Umbilical cord (tissue), 2 donors: Measurements from ENCODE around the gene ANKK1. TPM values are rescaled to one million over a fixed set of nuclear protein-coding genes. Genes with fewer than 3 reads are reported as not detected.

Source experiments
- DNase-seq: peaks from one replicate; pipeline ENCODE4 v3.0.0-alpha.2; 2015; ENCODE audit warnings: low spot score
- total RNA-seq: library from RNA; depleted of rRNA; stranded (reverse); fragments of >200 nt; gene quantifications from one replicate; pipeline ENCODE4 v1.2.3, GENCODE V29; 2014; ENCODE audit warnings: low replicate concordance; ENCODE audit not compliant: insufficient read depth

Gene ANKK1
- total RNA-seq, 1 donor from 2014 or later, result 0.48 TPM

GRCh38 chr11:113408206-113408605 lies 20.6 kb downstream of the ANKK1 start:
- no peak for DNase-seq

GRCh38 chr11:113408887-113409286 lies 21.3 kb downstream of the ANKK1 start:
- no peak for DNase-seq

GRCh38 chr11:113409526-113409925 lies 21.9 kb downstream of the ANKK1 start:
- DNase-seq, result no peak

GRCh38 chr11:113410414-113411135 lies 23.0 kb downstream of the ANKK1 start:
- no peak for DNase-seq

GRCh38 chr11:113411536-113411935 lies 24.0 kb downstream of the ANKK1 start:
- DNase-seq, result no peak

- DNase-seq, result no peak
These were observed 25.1 kb downstream of the ANKK1 start for GRCh38 chr11:113412675-113413074.

- DNase-seq, result no peak
These were observed 27.8 kb downstream of the ANKK1 start for GRCh38 chr11:113415343-113415742.

GRCh38 chr11:113417428-113417827 lies 29.8 kb downstream of the ANKK1 start:
- DNase-seq, result no peak

GRCh38 chr11:113419454-113420003 lies 31.9 kb downstream of the ANKK1 start:
- no peak for DNase-seq

- peak; percentile 79 for DNase-seq
These were observed 33.2 kb downstream of the ANKK1 start for GRCh38 chr11:113420808-113421207.

- no peak for DNase-seq
These were observed 39.1 kb downstream of the ANKK1 start for GRCh38 chr11:113426686-113427085.

- DNase-seq, result no peak
These were observed 44.2 kb downstream of the ANKK1 start for GRCh38 chr11:113431746-113432145.

- DNase-seq, result no peak
These were observed 47.8 kb downstream of the ANKK1 start for GRCh38 chr11:113435190-113435968.

GRCh38 chr11:113436672-113437252 lies 49.2 kb downstream of the ANKK1 start:
- no peak for DNase-seq

- DNase-seq, result no peak
These were observed 53.2 kb downstream of the ANKK1 start for GRCh38 chr11:113440816-113441215.

- peak; percentile 65 for DNase-seq
These were observed 57.0 kb downstream of the ANKK1 start for GRCh38 chr11:113444502-113445123.

GRCh38 chr11:113446112-113446511 lies 58.5 kb downstream of the ANKK1 start:
- DNase-seq, result peak; percentile 59

GRCh38 chr11:113446938-113447337 lies 59.4 kb downstream of the ANKK1 start:
- peak; percentile 79 for DNase-seq

- DNase-seq, result peak; percentile 58
These were observed 60.2 kb downstream of the ANKK1 start for GRCh38 chr11:113447621-113448315.

GRCh38 chr11:113448316-113448677 lies 60.7 kb downstream of the ANKK1 start:
- peak; percentile 64 for DNase-seq

- DNase-seq, result no peak
These were observed 62.2 kb downstream of the ANKK1 start for GRCh38 chr11:113449743-113450142.
